ENCODE measurements around the gene HORMAD2.

Gene HORMAD2

DNA sequence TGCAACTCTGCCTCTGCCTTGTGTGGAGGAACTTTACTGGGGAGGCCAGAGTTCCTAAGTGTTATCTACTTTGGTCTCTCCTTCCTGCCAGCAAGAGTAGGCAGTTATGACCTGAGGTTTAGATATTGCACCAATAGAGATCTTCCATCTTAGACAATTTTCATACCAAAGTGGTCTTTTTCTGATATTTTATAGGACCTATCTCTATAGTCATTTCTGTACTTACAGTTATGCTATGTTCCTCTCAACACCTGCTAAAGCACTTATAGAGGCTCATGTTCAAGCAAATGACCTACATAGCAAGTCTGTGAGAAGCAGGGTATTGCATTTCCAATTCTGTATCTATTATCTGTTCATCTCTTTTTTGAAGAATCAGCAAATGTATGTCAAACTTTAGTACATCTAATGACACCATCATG, 80.8 kb downstream of the HORMAD2 start:
- no peak overlapping the region for H3K4me3 ChIP-seq (ENCODE audit: low read depth, low read length)

DNA sequence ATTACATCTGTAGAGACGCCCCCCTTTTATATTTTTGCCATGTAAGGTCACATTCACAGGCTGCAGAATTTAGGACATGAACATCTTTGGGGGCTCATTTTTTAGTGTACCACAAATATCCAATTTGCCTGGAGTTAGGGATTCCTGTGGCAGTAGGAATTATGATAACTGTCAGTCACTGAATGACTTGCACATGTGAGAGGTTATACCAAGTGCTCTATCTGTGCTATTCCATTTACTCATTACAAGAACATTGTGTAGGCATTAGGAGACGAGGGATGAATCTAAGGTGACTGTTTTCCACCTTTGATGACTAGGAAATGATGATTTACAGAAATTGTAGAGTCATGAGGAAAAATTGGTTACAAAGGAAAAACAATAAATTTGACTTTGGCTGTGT, 87.0 kb downstream of the HORMAD2 start:
- H3K4me3 ChIP-seq (ENCODE audit: low read depth, low read length): no peak overlapping the region

DNA sequence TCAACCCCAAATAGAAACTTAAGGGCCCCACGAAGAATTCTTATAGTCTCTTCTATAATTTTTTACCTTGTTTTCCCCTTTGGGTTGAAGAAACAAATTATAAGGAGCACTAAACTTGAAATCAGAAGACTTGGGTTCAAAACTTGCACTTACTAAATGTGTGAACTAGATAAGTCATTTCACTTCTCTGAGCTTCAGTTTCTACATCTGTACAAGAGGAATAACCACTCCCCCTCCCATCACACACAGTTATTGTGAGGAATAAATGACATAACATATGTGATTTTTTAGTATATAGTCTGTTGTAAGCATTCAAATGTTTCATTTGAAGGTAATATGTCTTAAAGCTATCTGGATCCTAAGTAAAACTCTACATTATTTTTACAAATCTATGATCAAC, 87.5 kb downstream of the HORMAD2 start:
- H3K4me3 ChIP-seq (ENCODE audit: low read depth, low read length): no peak overlapping the region

DNA sequence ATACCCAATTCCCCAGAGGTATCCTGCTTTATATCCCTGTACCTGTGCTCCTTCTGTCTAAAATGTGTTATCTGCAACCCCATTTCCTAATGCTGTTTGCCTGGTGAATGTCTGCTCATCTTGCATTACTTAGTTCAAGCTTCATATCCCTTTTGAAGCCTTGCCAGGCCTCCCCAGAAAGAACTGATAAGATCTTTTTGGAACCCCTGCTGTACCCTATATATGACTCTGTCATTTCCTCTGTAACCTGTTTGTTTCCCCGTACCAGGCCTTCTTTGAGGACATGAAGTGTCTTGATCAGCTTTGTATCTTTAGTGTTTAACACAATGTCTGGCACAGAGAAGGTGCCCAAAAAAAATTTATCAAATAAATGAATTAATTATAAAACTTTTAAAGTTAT, 88.7 kb downstream of the HORMAD2 start:
- H3K4me3 ChIP-seq (ENCODE audit: low read depth, low read length): no peak overlapping the region

DNA sequence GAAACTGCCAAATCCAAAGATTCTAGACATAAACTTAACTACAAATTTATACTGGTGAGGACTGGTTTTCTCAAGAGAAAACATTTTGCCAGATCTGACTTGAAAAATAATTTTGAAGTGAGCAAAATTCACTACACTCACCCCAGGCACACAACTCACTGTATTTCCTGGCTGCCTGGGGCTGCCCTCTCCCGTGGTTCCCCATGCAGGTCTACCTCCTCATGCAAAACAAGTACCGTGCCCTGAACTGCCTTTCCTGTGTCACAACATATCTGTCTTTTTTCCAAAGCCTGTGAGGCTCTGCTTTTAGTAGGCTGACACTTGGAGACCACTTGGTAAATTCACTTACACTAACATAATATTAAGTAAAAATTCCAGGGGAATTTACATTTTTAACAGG, 89.9 kb downstream of the HORMAD2 start:
- H3K4me3 ChIP-seq (ENCODE audit: low read depth, low read length): no peak overlapping the region

DNA sequence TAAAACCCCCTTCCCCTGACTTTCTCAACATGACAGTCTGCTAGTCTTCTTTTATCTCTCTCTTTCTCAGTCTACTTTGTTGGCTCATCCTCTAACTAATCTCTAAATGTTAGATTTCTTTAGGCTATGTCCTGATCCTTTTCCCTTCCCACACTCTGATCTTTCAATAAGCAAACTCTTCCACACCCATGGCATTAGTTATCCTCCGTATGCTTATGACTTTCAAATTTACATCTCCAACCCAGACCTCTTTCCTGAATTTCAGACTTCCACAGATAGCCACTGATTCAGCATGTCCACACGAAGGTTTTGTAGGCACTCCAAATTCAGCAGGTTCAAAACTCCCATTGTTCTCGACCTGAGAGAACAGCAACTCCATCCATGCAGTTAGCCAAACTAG, 90.7 kb downstream of the HORMAD2 start:
- H3K4me3 ChIP-seq (ENCODE audit: low read depth, low read length): no peak overlapping the region

DNA sequence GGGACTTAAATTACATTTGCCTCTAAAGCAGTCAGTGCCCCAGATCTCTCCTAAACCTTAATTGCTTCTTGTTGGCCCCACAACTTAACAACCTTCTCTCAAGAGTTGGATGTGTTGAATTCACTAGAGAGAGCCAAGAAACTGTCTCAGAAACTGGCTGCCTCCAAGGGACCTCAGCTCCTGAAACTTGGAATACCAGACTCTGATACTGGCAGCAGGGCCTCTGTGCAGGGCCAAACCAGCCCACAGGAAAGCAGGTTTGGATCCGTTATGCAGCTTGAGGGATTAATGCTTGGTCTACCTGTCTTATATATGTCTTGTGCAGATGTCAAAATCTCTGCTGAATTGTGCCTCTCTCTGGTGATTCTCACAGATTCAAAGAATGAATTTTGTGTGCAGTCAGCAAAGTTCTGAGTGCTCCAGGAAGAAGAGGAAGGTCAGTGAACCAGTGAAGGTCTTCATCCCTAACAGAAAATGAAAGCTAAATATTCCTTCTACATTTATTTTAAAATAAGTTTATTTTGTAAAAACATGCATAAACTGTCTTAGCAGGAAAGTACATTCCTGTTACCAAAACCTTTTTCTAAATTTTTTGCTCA, 95.5 kb downstream of the HORMAD2 start:
- H3K4me3 ChIP-seq (ENCODE audit: low read depth, low read length): no peak overlapping the region

DNA sequence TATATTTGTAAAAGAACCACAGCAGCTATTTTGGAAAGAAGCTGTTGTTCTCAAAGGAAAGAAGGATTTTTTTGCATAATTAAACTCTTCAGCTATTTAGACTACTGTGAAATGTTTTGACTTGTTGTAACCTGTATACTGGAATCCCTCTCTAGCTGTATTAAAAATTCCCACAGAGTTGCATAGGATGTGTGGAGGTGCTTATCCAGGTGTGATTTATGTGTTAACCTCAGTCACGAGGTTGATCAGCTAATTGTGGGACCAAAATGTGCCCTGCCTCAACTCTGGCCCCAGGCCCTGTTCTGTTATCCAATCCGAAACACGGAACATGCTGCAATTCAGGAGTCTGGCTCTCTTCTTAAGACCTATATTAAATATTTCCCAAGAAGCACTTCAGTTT, 96.2 kb downstream of the HORMAD2 start:
- H3K4me3 ChIP-seq (ENCODE audit: low read depth, low read length): no peak overlapping the region

DNA sequence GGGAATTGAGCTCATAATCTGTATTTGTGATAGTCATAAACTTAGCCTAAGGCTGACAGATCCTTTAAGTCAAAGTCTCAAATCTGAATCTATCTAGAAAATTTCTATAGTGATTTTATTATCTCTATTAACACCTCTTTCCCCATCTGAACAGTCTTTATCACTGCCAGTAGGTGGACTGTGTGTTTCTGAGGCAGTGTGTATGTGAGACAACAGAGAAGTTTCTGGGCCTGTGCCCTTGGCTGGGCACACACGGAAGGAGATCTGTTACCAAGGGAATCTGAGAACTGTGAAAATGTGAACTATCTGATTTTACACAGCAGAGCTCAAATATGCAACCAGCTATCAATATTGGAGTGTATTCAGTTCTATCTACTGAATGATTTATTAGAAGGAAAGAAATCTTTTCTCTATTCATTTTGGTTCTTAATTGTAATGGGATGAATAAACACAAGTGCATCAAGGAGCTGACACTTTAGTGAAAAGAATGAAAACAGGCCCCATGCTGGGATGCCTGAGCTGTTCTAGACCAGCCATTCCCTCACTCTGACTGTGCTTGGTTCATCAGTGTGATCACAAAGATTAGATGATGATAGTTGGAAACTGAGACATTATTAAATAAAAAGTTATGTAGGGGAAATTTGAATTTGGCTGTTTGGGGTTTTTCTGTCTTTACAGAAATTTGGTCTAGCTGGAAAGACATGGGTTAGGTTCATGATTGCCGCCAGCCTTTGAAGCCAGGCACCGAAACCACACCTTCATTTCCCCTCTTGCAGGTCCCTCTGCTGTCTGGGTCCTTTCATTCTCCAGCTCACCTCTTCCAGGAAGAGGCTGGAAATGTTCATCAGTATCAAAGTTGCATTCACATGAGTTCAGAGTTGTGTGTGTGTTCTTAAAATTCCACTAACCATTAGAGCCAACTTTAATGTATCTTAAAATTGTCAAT, 98.2 kb downstream of the HORMAD2 start:
- no peak overlapping the region for H3K4me3 ChIP-seq (ENCODE audit: low read depth, low read length)

DNA sequence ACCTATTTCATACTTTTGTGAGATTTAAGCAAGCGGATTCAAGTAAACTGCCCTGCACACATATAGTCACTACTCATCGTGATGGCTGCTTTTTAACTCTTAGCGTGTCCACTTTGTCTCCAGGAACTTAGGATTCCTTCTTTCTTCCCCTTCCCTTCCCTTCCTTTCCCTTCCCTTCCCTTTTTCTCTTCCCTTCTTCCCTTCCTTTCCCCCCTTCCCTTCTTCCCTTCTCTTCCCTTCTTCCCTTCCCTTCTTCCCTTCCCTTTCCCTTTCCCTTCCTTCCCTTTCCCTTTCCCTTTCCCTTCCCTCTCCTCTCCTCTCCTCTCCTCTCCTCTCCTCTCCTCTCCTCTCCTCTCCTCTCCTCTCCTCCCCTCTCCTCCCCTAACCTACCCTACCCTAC, 100.4 kb downstream of the HORMAD2 start:
- H3K4me3 ChIP-seq (ENCODE audit: low read depth, low read length): no peak overlapping the region

DNA sequence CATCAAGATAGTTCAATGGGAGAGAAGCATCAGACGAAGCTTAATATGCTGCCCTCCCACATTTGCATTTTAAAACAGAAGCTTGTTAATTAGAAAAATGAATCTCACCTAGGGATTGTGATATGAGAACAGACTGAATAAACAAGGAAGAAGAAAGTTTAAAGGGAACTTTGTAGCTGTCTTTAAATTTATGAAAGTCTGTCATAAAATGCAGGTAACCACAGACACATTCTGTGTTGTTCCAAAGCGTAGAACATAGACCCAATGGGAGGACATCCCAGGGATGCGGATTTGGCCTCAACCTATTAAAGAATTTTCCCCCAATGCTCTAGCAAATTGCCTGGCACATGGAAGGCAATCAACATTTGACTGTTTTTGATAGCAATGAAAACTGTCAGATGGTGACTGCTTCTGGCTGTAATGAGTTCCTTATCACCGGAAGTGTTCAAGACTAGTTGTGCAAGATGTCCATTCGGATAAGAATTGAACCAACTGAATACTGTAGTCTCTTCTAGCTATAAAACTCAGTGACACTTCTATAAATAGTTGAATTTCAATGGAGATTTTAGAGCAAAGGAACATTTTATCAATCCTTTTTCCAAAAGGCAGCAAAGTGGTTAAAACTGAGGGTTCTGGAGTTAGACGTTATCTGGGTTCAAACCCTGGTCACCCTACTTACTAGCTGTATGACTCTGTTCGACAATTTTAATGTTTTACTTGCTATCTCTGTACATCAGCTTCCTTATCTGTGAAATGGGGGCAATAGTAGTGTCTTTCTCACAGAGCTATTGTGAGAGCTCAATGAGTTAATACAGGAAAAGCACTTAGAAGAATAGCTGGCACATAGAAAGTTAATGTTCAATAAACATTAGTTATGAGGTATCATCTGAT, 101.4 kb downstream of the HORMAD2 start:
- H3K4me3 ChIP-seq (ENCODE audit: low read depth, low read length): no peak overlapping the region

DNA sequence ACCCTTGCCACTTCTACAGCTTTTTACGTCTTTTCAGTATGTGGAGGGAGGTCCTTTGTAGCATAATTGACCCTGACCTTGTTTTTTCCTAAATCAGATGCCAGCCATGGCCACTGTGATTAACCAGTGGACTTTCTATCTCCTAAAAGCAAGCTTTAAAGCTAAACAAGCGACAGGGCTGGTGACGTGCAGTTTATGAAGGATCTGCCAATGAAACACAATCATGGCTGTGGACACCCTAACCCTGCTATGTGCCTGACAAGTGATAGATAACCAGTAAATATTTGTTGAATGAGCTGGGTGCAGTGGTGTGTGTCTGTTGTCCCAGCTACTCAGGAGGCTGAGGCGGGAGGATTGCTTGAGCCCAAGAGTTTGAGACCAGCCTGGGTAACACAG, 102.1 kb downstream of the HORMAD2 start:
- H3K4me3 ChIP-seq (ENCODE audit: low read depth, low read length): no peak overlapping the region

DNA sequence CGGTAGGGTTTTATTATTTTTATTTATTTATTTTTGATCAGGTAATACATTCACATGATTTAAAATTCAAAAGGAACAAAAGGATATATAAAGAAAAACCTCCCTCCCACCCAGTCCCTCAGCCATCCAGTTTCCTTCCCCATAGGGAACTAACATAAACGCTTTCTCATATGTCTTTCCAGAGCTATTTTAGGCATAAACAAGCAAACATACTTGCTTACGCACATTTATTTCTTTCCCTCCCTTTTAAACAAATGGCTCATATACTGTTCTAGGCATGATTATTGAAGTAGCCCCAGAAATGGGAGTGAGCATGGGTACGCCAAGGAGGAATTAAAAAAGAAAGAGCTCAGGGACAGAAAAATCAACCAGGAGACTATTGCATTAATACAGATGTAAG, 102.6 kb downstream of the HORMAD2 start:
- no peak overlapping the region for H3K4me3 ChIP-seq (ENCODE audit: low read depth, low read length)

DNA sequence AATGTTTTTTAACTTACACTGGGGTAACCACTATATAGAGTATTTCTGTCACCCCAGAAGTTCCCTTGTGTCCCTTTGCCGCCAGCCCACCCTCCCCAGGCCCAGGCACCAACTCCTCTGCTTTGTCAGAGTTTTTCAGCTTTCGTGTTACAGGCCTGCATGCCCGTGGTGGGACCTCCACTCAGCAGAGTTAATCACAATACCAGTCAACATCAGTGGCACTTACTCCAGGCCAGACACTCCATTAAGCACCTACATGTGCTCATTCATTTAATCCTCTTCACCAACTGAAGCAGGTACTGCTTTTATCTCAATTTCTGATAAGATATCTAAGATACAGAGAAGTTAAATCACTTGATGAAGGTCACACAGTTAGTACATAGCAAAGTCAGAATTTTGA, 103.0 kb downstream of the HORMAD2 start:
- H3K4me3 ChIP-seq (ENCODE audit: low read depth, low read length): no peak overlapping the region

DNA sequence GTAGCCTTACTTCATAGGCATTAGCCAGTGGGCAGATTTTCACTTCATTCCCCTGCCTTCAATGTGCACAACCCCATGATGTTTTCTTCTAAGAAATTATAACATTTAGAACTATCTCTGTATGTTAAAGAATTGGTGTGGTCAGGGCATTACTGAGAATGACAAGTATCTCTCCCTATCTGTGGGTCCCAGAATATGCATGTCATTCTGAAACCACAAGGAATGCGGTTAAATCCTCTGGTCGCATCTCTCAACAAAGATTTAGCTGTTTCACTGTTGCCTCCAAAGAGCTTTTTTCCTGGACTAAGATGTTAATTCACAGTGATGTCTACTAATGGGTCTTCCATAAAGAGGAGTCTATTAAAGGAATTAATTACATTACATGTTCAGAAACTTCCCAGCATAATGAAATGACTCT, 103.6 kb downstream of the HORMAD2 start:
- H3K4me3 ChIP-seq (ENCODE audit: low read depth, low read length): no peak overlapping the region

DNA sequence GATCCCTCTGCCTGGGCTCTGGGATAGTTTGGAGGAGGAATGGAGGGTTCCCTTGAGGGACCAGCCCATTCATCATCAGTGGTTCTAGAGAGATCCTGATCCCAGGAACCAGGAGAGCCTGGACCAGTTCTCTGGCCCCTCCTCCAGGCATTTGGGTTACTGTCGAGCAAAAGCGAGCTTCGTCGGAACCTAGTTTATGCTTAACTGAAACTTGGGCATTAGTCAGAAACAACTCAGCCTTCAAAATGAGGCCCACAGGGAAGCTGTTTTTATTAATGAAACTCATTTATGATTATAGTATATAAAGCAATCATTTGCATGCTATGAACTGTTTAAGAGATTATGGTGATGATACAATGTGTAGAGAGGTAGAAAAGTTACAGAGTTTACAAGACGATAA, 104.9 kb downstream of the HORMAD2 start:
- no peak overlapping the region for H3K4me3 ChIP-seq (ENCODE audit: low read depth, low read length)

DNA sequence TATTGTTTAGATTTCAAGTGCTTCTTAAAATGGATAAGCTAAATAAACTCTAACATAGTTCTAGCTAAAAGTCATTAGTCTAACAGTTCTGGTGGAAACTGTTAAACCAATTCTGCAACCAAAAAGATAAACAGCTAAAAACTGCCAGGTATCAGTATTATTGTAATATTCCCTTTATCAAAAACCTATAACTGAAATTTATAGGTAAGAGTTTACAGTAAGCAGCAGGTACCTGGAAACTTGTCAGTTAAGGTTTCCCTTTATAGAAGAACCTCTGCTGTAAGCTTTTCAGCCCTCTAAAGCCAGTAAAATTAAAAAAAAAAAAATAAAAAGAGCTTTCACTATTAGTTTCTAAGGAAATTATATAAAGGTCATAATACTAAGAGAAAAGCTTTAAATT, 105.3 kb downstream of the HORMAD2 start:
- H3K4me3 ChIP-seq (ENCODE audit: low read depth, low read length): no peak overlapping the region

DNA sequence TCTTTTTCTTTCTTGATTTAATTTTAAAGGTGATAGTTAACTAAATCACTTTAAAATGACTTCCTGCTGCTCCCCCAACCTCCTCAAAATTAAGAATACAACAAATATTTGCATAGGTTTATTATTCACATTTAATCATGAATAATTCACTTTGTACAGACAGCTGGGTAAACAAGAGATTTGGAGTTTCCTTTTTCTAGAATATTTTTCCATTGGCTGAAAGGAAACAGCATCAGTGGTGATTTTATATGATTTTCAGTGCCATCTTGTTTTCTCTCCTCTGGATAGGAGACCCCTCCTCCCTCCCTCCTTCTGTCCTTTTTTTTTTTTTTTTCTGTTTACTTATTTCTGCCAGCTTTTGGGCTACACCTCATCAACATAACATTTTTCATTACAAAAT, 105.8 kb downstream of the HORMAD2 start:
- no peak overlapping the region for H3K4me3 ChIP-seq (ENCODE audit: low read depth, low read length)

DNA sequence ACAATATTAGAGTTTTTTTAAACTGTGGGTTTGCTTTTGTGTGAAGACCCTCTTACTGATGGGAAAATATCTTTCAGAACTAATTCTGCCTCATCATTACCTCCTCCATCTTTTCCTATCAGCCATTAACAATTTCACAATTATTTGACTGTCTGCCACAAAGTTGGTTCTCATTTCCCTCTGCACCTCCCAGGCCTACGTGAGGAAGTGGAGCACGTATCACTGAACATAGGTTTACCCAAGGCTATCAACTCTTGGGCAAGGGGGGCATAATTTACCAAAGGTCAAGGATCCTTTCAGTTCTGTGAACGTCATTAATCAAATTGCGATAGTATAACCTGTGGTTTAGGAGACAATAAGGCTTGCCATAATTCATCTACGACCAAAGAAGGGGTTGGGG, 106.2 kb downstream of the HORMAD2 start:
- no peak overlapping the region for H3K4me3 ChIP-seq (ENCODE audit: low read depth, low read length)

DNA sequence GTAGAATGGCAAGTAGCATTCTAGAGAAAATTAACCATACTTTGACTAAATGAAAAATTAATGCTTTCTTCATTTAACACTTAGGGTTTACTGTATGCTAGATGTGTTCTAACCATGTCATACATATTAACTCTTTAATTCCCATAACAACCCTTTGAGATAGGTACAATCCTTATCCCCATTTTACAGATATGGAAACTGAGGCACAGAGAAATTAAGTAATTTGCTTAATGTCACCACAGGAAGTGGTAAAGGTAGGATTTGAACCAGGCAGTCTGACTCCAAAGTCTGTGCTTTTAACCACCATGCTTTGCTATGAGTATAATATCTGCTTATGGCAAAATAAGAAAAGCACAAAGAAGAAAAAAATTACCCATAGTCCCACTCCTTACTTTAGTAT, 106.8 kb downstream of the HORMAD2 start:
- H3K4me3 ChIP-seq (ENCODE audit: low read depth, low read length): no peak overlapping the region
